GM12878 (cell line): ENCODE data around the gene WASHC2A. TPM values are rescaled to one million over a fixed set of nuclear protein-coding genes. Genes with fewer than 3 reads are reported as not detected.
"Not testable (repeated sequence)": the region's sequence is repeated elsewhere in the genome, so short reads cannot be mapped to it uniquely, and the experiment has no call there.

ENCODE experiments used
- ATAC-seq: fragments of 200-7000 bp; cut with Tn5 transposase; 3 replicates; pipeline ENCODE4 v1.9.1; 2020; ENCODE audit warnings: mild to moderate bottlenecking, moderate library complexity
- BruUV-seq: library from RNA; stranded (reverse); fragments of 400-500 nt; replicated peaks from 2 replicates; lab custom pipeline; 2021; lab: Mats Ljungman, UMichigan
- CTCF ChIA-PET: fragments of 300-600 bp; sonication (Branson Sonifier 250); formaldehyde crosslinking; extraction: SDS; loops from one replicate; lab custom pipeline; 2021; ENCODE audit warnings: inconsistent platforms; lab: Yijun Ruan, JAX
- POLR2A ChIA-PET: fragments of 350-600 bp; formaldehyde crosslinking; extraction: SDS; loops from one replicate; lab custom pipeline; 2021; ENCODE audit warnings: inconsistent platforms; lab: Charles Lee
- RAD21 ChIA-PET: fragments of 300-600 bp; sonication (Branson Sonifier 250); formaldehyde crosslinking; loops from one replicate; lab custom pipeline; 2023; ENCODE audit warnings: antibody characterized with exemption; ENCODE audit not compliant: unreplicated experiment; lab: Charles Lee
- SMC1A ChIA-PET: fragments of 300-600 bp; sonication (Branson Sonifier 250); formaldehyde crosslinking; loops from one replicate; lab custom pipeline; 2023; ENCODE audit not compliant: unreplicated experiment, uncharacterized antibody; lab: Charles Lee
- DNase-seq: peaks from one replicate; pipeline ENCODE4 v3.0.0-alpha.2; 2011; ENCODE audit warnings: low read depth, low spot score
- FAIRE-seq: peaks from 3 replicates; lab custom pipeline; 2011; peaks lifted over from hg19 to GRCh38; lab: Jason Lieb, UNC
- H2AFZ ChIP-seq: 2 replicates; pipeline ENCODE4 v1.6.0; 2011; ENCODE audit warnings: low read depth, low read length, control low read depth; ENCODE audit not compliant: control insufficient read depth
- H3K27ac ChIP-seq: 2 replicates; pipeline ENCODE4 v1.5.1; 2011; ENCODE audit warnings: control low read depth; ENCODE audit not compliant: control insufficient read depth, insufficient read depth
- H3K27me3 ChIP-seq, 2 experiments: replicated peaks in 1 of 2; 2 replicates each; pipeline versions ENCODE4 v1.6.0 to v1.6.1; 2011; ENCODE audit warnings: low read length in 1 of 2; ENCODE audit not compliant: control insufficient read depth in 2 of 2, insufficient read depth in 2 of 2
- H3K36me3 ChIP-seq, 2 experiments: 2 replicates each; pipeline ENCODE4 v1.5.1; 2011; ENCODE audit warnings: low read length in 1 of 2; ENCODE audit not compliant: control insufficient read depth in 2 of 2, insufficient read depth in 2 of 2
- H3K4me1 ChIP-seq: 2 replicates; pipeline ENCODE4 v1.6.1; 2011; ENCODE audit warnings: mild to moderate bottlenecking, low read length, moderate library complexity, mixed read lengths; ENCODE audit not compliant: control insufficient read depth, insufficient read depth
- H3K4me2 ChIP-seq: 2 replicates; pipeline ENCODE4 v1.6.0; 2011; ENCODE audit warnings: control low read depth; ENCODE audit not compliant: control insufficient read depth, insufficient read depth
- H3K4me3 ChIP-seq: fragments of 200-600 bp; sonication (generic); 2 replicates; pipeline ENCODE4 v1.5.1; 2016
- H3K79me2 ChIP-seq: 2 replicates; pipeline ENCODE4 v1.6.0; 2011; ENCODE audit warnings: low read length; ENCODE audit not compliant: control insufficient read depth, insufficient read depth
- H3K9ac ChIP-seq: 2 replicates; pipeline ENCODE4 v1.8.0; 2011; ENCODE audit warnings: low read length, control low read depth, mixed read lengths; ENCODE audit not compliant: control insufficient read depth, insufficient read depth
- H3K9me3 ChIP-seq: replicated peaks from 3 replicates; pipeline ENCODE4 v1.5.1; 2011; ENCODE audit warnings: mild to moderate bottlenecking, low read length; ENCODE audit not compliant: control insufficient read depth, insufficient read depth
- H4K20me1 ChIP-seq: 2 replicates; pipeline ENCODE4 v1.6.0; 2011; ENCODE audit not compliant: control insufficient read depth, insufficient read depth
- NBN ChIP-seq: fragments of 450-650 bp; IDR thresholded peaks from 2 replicates; pipeline ENCODE4 v1.6.1; 2016
- REST ChIP-seq: IDR thresholded peaks from 2 replicates; pipeline ENCODE4 v1.6.1; 2012; ENCODE audit warnings: mild to moderate bottlenecking, low read depth, low read length
- WGBS: methylation state at CpG from one replicate; pipeline ENCODE4 v1.1.6; 2016; ENCODE audit warnings: low lambda C conversion rate; ENCODE audit not compliant: insufficient replicate concordance, insufficient coverage; ENCODE audit errors: missing lambda C conversion rate; 5-methylcytosine and 5-hydroxymethylcytosine counted together
- in situ Hi-C: fragments of 300-500 bp; cut with MboI; formaldehyde crosslinking; loops from 9 replicates; pipeline ENCODE4 v1.14.3; 2018; ENCODE audit warnings: mixed read lengths
- intact Hi-C: fragments of 100-400 bp; cut with micrococcal nuclease; formaldehyde crosslinking; loops from one replicate; pipeline ENCODE4 v1.14.2; 2022; ENCODE audit not compliant: unreplicated experiment
- polyA plus RNA-seq, 11 experiments: library from polyadenylated mRNA; depleted of rRNA in 4 of 11; unstranded in 6 of 11; stranded (reverse) in 5 of 11; fragments of >200 nt; fragmentation: Nextera tagmentation in 4 of 11; fragmentation: Illumina TruSeq in 1 of 11; extraction: Ambion mirVana in 4 of 11; extraction: Trizol in 1 of 11; gene quantifications; 1 replicate in 1 of 11; 2 replicates in 10 of 11; pipeline versions ENCODE4 v1.2.1 to v1.2.3, GENCODE V29; 2011 to 2016; ENCODE audit warnings: inconsistent platforms in 2 of 11, missing spikeins in 2 of 11, low read depth in 1 of 11
- total RNA-seq, 4 experiments: library from RNA; depleted of rRNA in 3 of 4; stranded (reverse); fragments of >200 nt in 3 of 4; fragmentation: Illumina TruSeq in 1 of 4; extraction: Trizol in 1 of 4; gene quantifications; 2 replicates each; pipeline versions ENCODE4 v1.2.1 to v1.2.3, GENCODE V29; 2013 to 2021

Gene WASHC2A
- total and polyA plus RNA-seq, 10 of the 15 experiments (the other 5 are each of a cell fraction or from before 2014, with no cell fraction given), result 3.7 to 30.3 (median 23.6) TPM

GRCh38 chr10:50044941-50045664 lies 22.7 kb upstream of the WASHC2A start:
- no peaks in the 10 kb centered on the region for H3K27me3 ChIP-seq
- ATAC-seq, result peak; percentile 87
- ChIA-PET RAD21 (no interaction called here), SMC1A (interaction anchor here (1.4 kb wide), 1 partner anchor 7 kb away, joined by 4 read pairs; no protein-coding TSS in a partner anchor), CTCF (no interaction called here), POLR2A (interaction anchor here (0.7 kb wide), 3 partner anchors 153 to 656 kb away, joined by 3 to 7 read pairs (median 7); no protein-coding TSS in a partner anchor)
- H3K4me1 ChIP-seq, result no peaks in the 10 kb centered on the region
- no peaks in the 10 kb centered on the region for H3K79me2 ChIP-seq
- intact Hi-C loops (no loop called here), in situ Hi-C loops (no loop called here)
- DNase-seq, result no peak
- BruUV-seq, result no TSS peak
- FAIRE-seq, result no peak
- no peak overlapping the region for H3K9ac ChIP-seq
- no peaks in the 10 kb centered on the region for H3K36me3 ChIP-seq
- no peak overlapping the region for H3K4me3 ChIP-seq
- 69% methylated on average over 5 of the region's 5 CpGs for WGBS
- no peak overlapping the region for H3K4me2 ChIP-seq
- no peaks in the 10 kb centered on the region for H4K20me1 ChIP-seq
- TF ChIP-seq NBN, result no peak
- no peak for TF ChIP-seq REST
- no peaks in the 10 kb centered on the region for H3K9me3 ChIP-seq
- H2AFZ ChIP-seq, result no peak overlapping the region
- H3K27ac ChIP-seq, result no peak overlapping the region

GRCh38 chr10:50046457-50046856 lies 21.3 kb upstream of the WASHC2A start:
- FAIRE-seq, H4K20me1 ChIP-seq, H3K27ac ChIP-seq, H3K4me3 ChIP-seq, H3K27me3 ChIP-seq, H3K9me3 ChIP-seq, H2AFZ ChIP-seq, H3K36me3 ChIP-seq, ATAC-seq, H3K79me2 ChIP-seq, in situ Hi-C loops, CTCF ChIA-PET, H3K4me2 ChIP-seq, POLR2A ChIA-PET, RAD21 ChIA-PET, BruUV-seq, DNase-seq, H3K4me1 ChIP-seq, H3K9ac ChIP-seq, intact Hi-C loops: not testable (repeated sequence)
- SMC1A ChIA-PET, result interaction anchor here (1.4 kb wide), 1 partner anchor 9 kb away, joined by 4 read pairs; no protein-coding TSS in a partner anchor
- 41% methylated on average over 3 of the region's 9 CpGs for WGBS

- H4K20me1 ChIP-seq, DNase-seq, H3K4me2 ChIP-seq, H3K9me3 ChIP-seq, SMC1A ChIA-PET, ATAC-seq, H3K79me2 ChIP-seq, H2AFZ ChIP-seq, H3K9ac ChIP-seq, H3K27me3 ChIP-seq, POLR2A ChIA-PET, H3K27ac ChIP-seq, H3K4me3 ChIP-seq, CTCF ChIA-PET, FAIRE-seq, H3K36me3 ChIP-seq, RAD21 ChIA-PET, intact Hi-C loops, H3K4me1 ChIP-seq, BruUV-seq, in situ Hi-C loops: not testable (repeated sequence)
- WGBS, result 98% methylated on average over 5 of the region's 5 CpGs
These were observed 20.2 kb upstream of the WASHC2A start for GRCh38 chr10:50047594-50047993.
